Stimulated activated memory B cell treated with anti-CD40 and anti-IgM and Interleukin-4, amounts not matched to agents 10 μg/mL and 1 μg/mL and 100 μg/mL, for 72 hours (primary cell): ENCODE measurements around the gene AK6.

ENCODE experiments used
- ATAC-seq: fragments of 150-1000 bp; cut with Tn5 transposase; 2 replicates; pipeline ENCODE4 v1.10.0; 2021
- H3K27ac Mint-ChIP-seq: one replicate; pipeline ENCODE4 v1.8.0; 2022; ENCODE audit warnings: mild to moderate bottlenecking, mixed read lengths
- H3K27me3 Mint-ChIP-seq: one replicate; pipeline ENCODE4 v1.8.0; 2022; ENCODE audit warnings: mixed read lengths
- H3K36me3 Mint-ChIP-seq: one replicate; pipeline ENCODE4 v1.8.0; 2022; ENCODE audit warnings: mixed read lengths
- H3K4me1 Mint-ChIP-seq: one replicate; pipeline ENCODE4 v1.8.0; 2022; ENCODE audit warnings: mixed read lengths
- H3K4me3 Mint-ChIP-seq: one replicate; pipeline ENCODE4 v1.8.0; 2022; ENCODE audit warnings: mild to moderate bottlenecking, moderate library complexity, mixed read lengths
- H3K9me3 Mint-ChIP-seq: one replicate; pipeline ENCODE4 v1.8.0; 2022; ENCODE audit warnings: mixed read lengths

Gene AK6

GRCh38 chr5:69312459-69313160, 56.7 kb downstream of the AK6 start:
- ATAC-seq = no peak
- Mint-ChIP-seq H3K4me1 (no peaks in the 10 kb centered on the region), H3K4me3 (no peak overlapping the region), H3K27me3 (no peaks in the 10 kb centered on the region), H3K9me3 (peaks cover 5% of the 10 kb centered on the region), H3K27ac (no peak overlapping the region), H3K36me3 (peaks cover 67% of the 10 kb centered on the region)

DNA sequence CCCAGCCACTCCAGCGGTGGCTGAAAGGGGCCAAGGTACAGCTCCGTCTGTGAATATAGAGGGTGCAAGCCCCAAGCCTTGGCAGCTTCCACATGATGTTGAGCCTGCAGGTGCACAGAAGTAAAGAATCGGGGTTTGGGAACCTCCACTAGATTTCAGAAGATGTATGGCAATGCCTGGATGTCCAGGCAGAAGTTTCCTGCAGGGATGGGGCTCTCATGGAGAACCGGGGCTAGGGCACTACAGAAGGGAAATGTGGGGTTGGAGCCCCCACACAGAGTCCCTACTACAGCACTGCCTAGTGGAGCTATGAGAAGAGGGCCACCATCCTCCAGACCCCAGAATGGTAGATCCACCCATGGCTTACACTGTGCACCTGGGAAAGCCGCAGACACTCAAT, 59.9 kb downstream of the AK6 start:
- Mint-ChIP-seq H3K9me3 (peaks cover 5% of the 10 kb centered on the region), H3K36me3 (peaks cover 75% of the 10 kb centered on the region), H3K27ac (no peak overlapping the region), H3K27me3 (no peaks in the 10 kb centered on the region), H3K4me3 (no peak overlapping the region), H3K4me1 (no peaks in the 10 kb centered on the region)
- ATAC-seq = no peak

- peaks cover 5% of the 10 kb centered on the region for H3K9me3 Mint-ChIP-seq
- no peak for ATAC-seq
- H3K4me3 Mint-ChIP-seq = no peak overlapping the region
- no peaks in the 10 kb centered on the region for H3K27me3 Mint-ChIP-seq
- peaks cover 66% of the 10 kb centered on the region for H3K36me3 Mint-ChIP-seq
- H3K4me1 Mint-ChIP-seq = no peaks in the 10 kb centered on the region
- no peak overlapping the region for H3K27ac Mint-ChIP-seq
Measured at GRCh38 chr5:69308046-69308553, 61.2 kb downstream of the AK6 start.

GRCh38 chr5:69305512-69305911, 63.8 kb downstream of the AK6 start:
- no peaks in the 10 kb centered on the region for H3K4me1 Mint-ChIP-seq
- peaks cover 5% of the 10 kb centered on the region for H3K9me3 Mint-ChIP-seq
- ATAC-seq = no peak
- no peak overlapping the region for H3K4me3 Mint-ChIP-seq
- H3K36me3 Mint-ChIP-seq = peaks cover 51% of the 10 kb centered on the region
- H3K27ac Mint-ChIP-seq = no peak overlapping the region
- no peaks in the 10 kb centered on the region for H3K27me3 Mint-ChIP-seq
